HEK293 (cell line): ENCODE measurements around the gene SMCO4.

Experiments
- SETDB1 ChIP-seq: IDR thresholded peaks from one replicate; pipeline ENCODE4 v1.6.1; 2017; ENCODE audit warnings: mild to moderate bottlenecking, low read length, moderate library complexity, mixed read lengths; ENCODE audit not compliant: insufficient read length
- ZBTB1 ChIP-seq: fragments of 450-650 bp; formaldehyde crosslinking; IDR thresholded peaks from 2 replicates; pipeline ENCODE4 v1.5.1; 2016; ENCODE audit warnings: missing biosample characterization, missing genetic modification characterization
- ZNF121 ChIP-seq: fragments of 450-650 bp; formaldehyde crosslinking; IDR thresholded peaks from 2 replicates; pipeline ENCODE4 v1.5.1; 2016; ENCODE audit warnings: missing biosample characterization, missing genetic modification characterization
- ZNF558 ChIP-seq: fragments of 450-650 bp; formaldehyde crosslinking; IDR thresholded peaks from 2 replicates; pipeline ENCODE4 v1.5.1; 2016; ENCODE audit warnings: missing biosample characterization, missing genetic modification characterization
- ZNF658 ChIP-seq: fragments of 450-650 bp; formaldehyde crosslinking; IDR thresholded peaks from 2 replicates; pipeline ENCODE4; 2016; ENCODE audit warnings: missing biosample characterization, missing genetic modification characterization
- TF ChIP-seq, protein P1 (sequence below): fragments of 450-650 bp; formaldehyde crosslinking; IDR thresholded peaks from 2 replicates; pipeline ENCODE4 v1.5.1; 2016; ENCODE audit warnings: missing biosample characterization, missing genetic modification characterization, low read depth
- TF ChIP-seq, protein P2 (sequence below): fragments of 450-650 bp; formaldehyde crosslinking; IDR thresholded peaks from 2 replicates; pipeline ENCODE4 v1.5.1; 2016; ENCODE audit warnings: missing biosample characterization, missing genetic modification characterization
- TF ChIP-seq, protein P3 (sequence below): fragments of 450-650 bp; formaldehyde crosslinking; IDR thresholded peaks from 2 replicates; pipeline ENCODE4 v1.5.1; 2016; ENCODE audit warnings: missing biosample characterization, missing genetic modification characterization

DNA sequence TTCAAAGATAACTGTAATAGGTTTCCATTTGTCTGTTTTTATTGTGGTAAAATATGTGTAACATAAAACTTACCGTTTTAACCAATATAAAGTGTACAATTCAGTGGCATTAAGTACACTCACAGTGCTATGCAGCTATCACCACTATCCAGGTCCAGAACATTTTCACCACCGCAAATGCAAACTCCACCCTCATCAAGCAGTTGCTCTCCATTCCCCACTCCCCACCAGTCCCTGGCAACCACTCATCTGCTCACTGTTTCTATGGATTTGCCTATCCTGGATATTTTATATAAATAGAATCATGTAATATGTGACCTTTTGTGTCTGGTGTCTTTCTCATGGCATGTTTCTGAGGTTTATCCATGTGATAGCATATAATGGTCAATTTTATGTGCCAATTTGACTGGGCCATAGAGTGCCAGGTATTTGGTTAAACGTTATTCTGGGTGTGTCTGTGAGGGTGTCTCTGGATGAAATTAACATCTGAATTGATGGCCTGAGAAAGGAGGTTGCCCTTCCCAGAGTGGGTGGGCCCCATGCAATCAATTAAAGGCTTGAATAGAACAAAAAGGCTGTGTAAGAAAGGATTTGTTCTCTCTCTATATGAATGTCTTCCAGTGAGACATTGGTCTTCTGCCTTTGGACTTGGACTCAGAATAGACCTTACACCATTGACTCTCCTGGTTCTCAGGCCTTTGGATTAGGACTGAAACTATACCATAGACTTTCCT lies 17.2 kb upstream of the SMCO4 start:
- TF ChIP-seq, protein P1, sequence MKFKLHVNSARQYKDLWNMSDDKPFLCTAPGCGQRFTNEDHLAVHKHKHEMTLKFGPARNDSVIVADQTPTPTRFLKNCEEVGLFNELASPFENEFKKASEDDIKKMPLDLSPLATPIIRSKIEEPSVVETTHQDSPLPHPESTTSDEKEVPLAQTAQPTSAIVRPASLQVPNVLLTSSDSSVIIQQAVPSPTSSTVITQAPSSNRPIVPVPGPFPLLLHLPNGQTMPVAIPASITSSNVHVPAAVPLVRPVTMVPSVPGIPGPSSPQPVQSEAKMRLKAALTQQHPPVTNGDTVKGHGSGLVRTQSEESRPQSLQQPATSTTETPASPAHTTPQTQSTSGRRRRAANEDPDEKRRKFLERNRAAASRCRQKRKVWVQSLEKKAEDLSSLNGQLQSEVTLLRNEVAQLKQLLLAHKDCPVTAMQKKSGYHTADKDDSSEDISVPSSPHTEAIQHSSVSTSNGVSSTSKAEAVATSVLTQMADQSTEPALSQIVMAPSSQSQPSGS (tag by site-specific recombination) = no peak
- TF ChIP-seq, protein P2, sequence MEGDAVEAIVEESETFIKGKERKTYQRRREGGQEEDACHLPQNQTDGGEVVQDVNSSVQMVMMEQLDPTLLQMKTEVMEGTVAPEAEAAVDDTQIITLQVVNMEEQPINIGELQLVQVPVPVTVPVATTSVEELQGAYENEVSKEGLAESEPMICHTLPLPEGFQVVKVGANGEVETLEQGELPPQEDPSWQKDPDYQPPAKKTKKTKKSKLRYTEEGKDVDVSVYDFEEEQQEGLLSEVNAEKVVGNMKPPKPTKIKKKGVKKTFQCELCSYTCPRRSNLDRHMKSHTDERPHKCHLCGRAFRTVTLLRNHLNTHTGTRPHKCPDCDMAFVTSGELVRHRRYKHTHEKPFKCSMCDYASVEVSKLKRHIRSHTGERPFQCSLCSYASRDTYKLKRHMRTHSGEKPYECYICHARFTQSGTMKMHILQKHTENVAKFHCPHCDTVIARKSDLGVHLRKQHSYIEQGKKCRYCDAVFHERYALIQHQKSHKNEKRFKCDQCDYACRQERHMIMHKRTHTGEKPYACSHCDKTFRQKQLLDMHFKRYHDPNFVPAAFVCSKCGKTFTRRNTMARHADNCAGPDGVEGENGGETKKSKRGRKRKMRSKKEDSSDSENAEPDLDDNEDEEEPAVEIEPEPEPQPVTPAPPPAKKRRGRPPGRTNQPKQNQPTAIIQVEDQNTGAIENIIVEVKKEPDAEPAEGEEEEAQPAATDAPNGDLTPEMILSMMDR (tag by site-specific recombination) = no peak
- TF ChIP-seq ZNF558 (tag by site-specific recombination) (no peak), ZNF121 (tag by site-specific recombination) (no peak), ZBTB1 (tag by site-specific recombination) (no peak), ZNF658 (tag by site-specific recombination) (no peak), SETDB1 (no peak)
- TF ChIP-seq, protein P3, sequence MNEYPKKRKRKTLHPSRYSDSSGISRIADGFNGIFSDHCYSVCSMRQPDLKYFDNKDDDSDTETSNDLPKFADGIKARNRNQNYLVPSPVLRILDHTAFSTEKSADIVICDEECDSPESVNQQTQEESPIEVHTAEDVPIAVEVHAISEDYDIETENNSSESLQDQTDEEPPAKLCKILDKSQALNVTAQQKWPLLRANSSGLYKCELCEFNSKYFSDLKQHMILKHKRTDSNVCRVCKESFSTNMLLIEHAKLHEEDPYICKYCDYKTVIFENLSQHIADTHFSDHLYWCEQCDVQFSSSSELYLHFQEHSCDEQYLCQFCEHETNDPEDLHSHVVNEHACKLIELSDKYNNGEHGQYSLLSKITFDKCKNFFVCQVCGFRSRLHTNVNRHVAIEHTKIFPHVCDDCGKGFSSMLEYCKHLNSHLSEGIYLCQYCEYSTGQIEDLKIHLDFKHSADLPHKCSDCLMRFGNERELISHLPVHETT (tag by site-specific recombination) = no peak
